GM19238 (cell line): Measurements from ENCODE around the gene ZBTB16.

Experiments
- DNase-seq: peaks from one replicate; pipeline ENCODE4 v3.0.0; 2011; ENCODE audit warnings: low spot score; ENCODE audit not compliant: insufficient read length

ZBTB16 gene

DNA sequence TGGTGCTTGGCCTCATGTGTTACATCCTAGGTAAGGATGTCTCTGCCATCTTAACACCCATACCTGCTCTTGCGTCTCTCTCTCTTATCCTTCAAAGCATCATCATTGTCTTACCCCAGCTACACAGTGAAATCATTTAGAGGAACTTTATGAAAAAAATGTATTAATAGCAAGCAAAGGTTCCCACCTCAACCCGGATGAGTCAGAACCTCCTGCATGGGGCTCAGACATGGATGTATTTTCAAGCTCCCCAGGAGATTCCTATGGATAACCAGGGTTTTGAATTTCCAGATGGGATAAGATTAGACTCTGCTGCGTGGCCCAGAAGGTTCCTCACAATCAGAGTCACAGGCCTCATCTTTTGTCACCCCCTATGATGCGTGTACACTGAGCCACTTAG, 147.6 kb downstream of the ZBTB16 start:
- DNase-seq = no peak

DNA sequence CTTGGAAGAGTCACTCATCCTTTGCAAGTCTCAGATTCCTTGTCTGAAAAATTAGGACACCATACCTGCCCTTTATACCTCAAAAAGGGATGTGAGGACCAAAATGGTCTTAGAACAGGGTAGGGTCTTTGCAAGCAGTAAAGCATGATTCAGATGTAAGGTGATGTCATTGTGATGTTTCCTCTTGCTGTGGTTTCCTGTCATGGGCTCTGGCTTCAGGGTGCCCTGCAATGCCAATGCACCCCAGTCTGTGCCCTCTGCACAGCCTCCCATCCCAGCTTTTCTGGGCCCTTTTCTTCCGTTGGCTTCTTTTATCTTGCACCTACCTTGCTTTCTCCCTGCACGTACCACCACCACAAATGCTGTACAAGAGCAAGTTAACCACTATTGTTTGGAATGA, 148.9 kb downstream of the ZBTB16 start:
- DNase-seq = no peak

DNA sequence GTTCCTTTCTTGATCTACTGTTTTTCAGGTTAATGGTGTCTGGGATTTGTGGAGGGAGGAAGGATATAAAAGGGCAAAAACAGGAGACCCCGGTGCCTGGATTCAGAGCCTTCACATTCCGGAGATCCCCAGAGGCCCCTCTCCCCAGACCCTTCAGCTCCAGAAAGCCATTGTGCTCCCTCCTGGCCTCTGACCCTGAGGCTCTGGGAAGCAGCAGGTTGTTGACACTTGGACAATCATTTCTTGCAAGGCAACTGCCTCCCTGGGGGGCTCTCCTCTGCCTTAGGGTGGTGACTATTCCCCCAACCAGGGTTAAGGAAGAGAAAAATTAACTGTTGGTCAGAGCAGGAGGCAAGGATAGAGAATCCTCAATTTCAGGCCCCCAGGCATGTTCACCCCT, 149.8 kb downstream of the ZBTB16 start:
- DNase-seq = no peak

DNA sequence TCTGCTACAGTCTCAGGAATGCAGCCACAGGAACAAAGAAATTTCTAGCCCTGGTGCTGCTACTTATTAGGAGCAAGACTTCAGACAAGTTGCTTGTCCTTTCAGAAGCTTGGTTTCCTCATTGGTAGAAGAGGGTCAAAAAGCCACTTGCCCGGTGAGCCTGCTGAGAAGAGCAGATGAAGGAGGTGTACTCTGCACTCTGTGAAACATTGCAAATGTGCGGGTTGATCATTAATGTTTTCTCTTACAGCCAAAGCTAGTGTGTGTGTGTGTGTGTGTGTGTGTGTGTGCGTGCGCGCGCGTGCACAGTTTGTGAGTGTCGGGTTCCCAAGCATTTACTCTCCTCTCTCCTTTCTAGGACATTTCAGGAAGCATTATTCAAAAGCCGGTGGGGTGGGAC, 150.4 kb downstream of the ZBTB16 start:
- DNase-seq = no peak

DNA sequence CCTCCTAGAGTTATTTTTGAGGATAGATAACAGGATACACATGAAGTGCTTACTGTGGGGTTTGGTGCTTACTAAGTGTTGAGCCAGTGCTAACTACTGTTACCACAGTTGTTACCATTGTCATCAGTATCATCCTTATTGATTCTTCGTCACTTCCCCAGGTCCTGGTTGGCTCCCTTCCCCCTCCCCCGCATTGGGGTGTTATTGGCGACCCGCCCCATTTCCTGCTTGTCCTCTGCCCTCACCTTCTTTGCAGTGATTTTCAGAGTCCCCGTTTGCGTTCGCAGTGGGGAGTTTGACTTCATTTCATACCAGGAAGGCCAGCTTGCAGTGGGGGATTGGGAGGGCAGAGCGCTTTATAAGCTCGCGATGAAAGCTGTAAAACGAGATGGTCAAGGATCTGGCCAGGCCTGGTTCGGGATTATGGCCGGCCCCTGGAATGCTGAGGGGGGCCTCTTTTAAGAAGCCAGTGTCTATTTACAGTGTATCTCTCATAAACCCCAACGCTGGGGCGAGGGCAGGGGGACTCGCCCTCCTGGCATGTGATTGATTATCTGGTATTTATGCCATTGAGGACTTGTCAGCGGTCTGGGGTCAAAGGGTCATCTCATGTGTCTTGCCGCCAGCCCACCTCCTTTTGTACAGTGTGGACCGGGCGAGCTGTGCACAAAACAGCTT, 152.1 kb downstream of the ZBTB16 start:
- DNase-seq = no peak

DNA sequence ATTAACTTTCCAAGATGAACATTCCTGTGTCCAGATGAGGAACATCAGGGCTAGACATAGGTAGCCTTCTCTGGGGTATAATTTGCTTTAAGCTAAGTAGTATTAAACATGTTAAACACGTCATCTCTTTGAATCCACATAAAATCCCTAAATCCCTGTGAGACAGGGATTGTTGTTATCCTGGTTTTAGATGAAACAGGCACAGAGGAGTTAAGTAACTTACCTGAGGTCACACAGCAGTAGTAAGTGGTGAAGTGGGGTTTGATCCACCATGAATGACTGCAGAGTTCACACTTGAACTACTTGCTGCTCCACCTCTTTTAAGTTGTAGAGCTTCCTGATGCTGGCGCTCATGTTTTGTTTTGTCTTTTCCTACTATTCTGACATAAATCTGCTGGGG, 154.1 kb downstream of the ZBTB16 start:
- no peak for DNase-seq

DNA sequence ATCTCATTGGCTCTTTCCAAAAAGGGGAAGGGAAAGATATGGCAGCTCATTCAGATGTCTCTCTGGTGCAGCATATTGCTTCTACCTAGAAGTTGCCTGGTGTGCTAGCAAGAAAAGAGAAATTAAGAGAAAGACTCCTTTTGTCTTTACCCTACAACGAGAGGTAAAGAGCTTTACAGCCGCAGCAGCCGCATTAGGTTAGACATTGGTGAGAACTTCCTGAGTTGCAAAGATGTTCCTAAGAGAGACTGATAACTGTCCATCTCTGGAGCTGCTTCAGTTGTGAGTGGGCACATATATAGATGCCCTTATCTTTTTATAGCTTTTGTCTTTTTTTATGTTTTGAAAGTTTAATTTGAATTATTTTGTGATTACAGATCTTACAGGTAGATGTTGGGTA, 155.9 kb downstream of the ZBTB16 start:
- no peak for DNase-seq

DNA sequence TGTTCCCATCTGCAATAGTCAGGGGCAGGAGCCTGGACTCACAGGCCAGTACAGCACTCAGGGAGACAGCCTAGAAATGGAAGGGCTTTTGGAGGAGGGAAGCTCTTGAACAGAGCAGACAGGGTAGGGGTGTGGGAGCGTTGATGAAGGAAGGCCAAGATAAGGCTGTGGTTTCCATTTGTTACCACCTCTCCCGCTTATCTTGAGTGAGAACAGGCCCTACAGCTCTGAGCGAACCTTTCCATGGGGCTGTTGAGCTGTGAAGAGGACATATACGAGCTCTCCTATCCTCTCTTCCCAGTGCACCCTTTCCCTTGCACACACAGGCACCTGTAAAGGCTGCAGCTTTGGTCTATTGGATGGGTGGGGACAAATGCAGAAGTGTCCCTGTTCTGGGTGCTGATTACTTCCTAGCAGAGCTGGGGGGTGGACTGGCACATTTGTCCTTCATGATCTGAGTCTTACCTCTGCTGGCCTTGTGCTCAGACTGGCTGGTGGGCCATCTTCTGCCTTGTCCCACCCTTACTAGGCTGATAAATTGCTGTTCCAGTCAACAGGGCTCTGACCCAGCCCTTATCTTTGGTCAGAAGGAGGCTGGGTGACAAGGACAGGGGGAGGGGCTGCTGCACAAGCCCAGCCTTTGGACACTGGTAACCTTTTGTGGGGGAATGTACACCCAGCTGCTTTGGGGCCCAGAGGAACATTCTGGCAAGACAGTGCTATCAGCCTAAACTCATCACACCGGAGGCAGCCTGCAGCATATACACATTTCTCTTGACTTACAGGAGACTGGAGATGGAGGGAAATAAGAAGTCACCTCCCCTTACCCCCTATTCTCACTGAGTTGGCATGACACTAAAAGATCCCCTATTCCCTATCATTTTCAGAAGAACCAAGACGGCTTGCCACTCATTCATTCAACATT, 156.6 kb downstream of the ZBTB16 start:
- DNase-seq = no peak

DNA sequence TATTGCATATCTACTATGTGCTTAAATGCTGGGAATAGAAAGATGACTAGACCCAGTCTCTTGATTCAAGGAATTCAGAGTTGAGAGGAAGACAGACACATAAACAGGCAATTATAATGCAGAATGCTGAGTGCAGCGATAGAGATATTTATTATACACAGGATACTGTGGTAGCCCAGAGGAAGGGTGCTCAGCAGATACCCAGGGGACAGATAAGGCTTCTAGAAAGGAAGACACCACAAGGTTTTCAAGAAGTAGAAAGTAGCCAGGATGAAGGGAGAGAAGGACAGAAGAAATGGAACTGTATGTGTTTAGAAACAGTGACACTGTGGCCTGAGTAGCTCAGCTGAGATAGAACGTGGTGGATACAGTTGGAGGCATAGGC, 157.3 kb downstream of the ZBTB16 start:
- no peak for DNase-seq

DNA sequence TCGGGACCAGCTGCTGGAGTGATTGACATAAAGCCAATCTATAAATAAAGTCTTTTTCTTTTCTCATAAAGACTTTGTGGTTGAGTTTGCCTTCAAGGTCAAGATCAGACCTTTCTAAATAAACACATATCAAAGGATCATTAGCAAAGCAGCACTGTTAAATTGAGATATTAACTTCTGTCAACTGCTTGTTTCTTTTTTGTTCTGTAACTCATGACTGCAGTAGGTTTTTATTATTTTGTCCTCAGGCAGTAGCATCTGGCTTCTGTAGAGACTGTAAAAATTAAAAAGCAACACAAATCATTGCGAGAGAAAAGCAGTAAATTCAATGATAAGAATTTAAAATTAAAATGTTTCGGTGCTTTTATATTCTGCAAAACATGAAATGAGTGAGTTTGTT, 159.0 kb downstream of the ZBTB16 start:
- DNase-seq = no peak

DNA sequence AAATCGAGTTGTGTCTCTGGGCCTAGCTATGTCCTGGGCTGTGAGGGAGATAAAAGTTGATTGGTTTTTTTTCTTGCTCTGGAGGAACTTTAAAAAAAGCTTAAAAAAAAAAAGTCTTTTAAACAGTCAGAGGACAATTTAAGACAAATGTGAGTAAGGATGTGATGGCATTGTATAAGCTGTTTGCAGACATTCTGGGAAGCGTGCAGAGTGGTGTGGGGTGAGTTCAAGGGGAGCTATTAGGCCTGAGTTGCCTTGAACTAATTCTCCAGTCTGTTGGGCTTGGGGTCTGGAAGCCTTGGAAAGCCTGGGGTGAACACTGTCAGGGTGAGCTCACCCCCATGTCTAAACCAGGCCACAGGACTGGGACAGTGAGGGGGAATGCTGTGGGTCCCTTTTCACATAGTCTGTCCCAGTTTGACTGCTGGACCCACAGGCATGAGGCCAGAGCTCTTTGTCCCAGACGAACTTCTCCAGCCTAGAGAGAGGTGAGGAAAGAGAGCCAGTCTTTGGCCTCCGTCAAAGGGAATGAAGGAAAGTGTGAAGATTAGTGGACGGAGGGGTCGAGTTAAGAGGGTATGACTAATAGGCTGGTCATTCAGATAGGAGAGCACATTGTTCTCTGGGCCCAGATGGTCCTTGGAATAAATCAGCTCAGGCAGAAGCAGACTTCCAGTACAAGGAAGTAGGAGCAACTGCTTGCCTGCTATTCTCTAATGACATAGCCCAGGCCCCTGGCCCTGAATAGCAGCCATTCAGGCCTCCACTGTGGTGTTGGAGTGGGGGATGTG, 160.2 kb downstream of the ZBTB16 start:
- no peak for DNase-seq

DNA sequence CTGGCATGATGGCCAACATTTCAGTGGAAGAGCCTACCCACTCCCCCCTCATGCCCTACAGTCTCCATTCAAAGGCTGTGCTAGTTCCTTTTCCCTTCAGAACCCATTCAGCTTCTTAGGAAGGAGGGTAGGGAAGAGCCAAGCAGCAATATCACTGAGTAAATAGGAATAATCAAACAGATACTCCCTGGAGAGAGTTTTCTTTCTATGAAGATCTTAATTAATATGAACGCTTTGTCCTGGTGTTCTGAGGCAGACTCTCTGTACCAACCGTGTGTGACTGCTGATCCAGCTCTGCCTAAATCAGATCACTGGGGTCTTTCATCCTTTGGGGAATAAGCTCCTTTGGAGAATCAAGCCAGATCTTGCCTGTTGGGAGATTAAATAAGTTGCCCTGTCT, 161.5 kb downstream of the ZBTB16 start:
- DNase-seq = no peak

DNA sequence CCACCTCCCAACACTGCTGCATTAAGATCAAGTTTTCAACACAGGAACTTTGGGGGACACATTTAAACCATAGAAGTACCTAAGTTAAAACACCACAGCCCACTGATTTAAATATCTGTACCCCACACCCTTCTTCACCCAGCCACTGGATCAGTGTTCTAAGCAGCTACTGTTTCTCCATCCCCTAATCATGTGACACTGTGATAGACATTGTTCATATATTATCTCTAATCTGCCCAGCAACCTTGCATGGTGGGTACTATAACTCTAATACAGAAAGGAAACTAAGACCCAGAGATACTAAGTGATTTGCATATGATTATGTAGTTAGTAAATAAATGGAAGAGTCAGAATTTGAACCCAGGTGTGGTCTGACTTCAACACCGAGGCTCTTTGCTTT, 166.2 kb downstream of the ZBTB16 start:
- no peak for DNase-seq

DNA sequence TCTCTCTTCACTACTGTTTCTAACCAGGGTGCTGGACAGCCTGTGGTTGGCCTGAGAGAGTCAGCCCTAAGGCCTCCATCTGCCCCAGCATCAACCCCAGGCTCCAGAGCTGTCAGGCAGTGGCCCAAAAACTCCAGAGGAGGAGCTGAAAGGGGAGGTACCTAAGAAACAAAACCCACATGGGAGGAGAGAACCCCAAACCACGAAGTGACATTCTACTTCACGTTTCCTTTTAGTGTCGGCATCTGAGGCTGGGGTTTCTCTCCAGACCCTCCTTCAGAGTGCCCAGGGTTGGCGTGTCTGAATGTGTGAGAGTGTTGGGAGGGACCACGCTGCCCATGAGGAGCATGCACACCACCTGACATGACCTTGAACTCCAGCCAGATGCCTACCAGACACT, 166.8 kb downstream of the ZBTB16 start:
- no peak for DNase-seq

DNA sequence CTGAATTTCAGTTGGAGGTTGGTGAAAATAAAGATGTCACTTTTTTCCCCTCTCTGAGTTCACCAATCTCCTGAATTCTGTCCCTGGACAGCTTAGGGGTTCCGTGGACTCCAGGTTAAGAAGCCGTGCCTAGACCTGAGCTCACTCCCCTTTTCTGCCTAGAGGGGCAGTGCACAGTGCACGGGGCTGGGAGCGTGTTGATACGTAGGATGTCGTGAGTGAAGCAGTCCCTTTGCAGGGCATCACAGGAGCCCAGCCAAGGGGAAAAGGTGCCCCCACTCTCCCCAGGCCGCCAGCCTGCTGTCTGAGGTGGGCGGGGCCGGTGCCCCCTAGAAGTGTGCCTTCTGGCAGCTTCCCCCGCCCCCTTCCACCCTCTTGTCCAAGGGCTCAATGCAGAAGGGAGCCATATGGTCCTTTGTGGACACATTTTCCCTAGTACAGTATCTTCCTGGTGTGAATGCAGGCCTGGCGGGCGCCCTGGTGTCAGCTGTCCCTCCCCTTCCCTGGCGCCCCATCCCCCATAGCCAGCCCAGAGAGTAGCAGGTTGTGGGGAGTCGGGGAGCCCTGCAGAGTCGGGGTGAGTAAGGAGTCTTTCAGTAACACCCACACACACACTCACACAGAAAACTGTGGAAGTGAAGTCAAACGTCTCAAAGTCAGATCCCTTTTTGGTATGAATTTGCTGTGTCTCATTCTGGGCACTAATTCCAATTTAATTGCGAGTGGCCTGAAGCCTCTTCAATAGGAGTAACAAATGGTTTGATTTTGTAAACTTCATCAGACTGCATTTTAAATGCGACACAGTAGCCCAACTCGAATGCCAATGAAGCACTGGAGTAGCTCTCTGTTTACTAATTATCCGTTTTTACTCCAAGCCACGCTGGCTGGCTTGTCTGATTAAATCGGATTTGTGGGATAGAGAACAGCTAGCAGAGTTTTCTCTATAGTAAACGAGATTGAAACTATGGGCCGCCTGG, 169.2 kb downstream of the ZBTB16 start:
- no peak for DNase-seq

DNA sequence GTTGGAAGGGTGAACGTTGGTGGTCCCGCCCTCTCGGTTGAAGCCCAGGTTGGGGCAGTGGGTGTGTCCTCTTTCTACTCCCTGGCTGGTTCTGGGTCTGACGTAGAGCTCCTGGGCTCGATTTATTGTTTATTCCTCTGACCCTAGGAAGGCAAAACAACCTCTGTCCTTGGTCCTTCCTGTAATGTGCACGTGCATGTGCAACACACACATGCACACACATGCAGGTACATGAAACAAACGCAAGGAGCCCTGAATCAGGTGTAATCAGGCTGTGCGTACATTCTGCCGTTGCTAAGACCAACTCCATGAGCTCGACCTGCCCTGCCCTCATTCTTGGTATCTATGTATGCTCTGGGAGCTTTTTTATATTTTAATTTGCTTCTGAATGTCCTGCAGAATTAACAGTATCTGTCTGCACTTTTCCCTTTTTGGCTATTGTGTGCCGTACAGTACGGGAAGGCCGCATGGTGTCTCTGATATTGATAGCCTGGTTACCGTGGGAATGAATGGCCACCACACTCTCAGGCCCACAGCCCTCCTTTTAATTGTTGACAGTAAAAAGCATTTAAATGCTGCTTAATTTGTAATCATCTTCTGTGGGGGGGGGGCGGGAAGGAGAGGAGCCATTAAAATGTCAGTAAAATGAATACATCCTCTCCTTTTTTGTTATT, 170.7 kb downstream of the ZBTB16 start:
- DNase-seq = no peak

DNA sequence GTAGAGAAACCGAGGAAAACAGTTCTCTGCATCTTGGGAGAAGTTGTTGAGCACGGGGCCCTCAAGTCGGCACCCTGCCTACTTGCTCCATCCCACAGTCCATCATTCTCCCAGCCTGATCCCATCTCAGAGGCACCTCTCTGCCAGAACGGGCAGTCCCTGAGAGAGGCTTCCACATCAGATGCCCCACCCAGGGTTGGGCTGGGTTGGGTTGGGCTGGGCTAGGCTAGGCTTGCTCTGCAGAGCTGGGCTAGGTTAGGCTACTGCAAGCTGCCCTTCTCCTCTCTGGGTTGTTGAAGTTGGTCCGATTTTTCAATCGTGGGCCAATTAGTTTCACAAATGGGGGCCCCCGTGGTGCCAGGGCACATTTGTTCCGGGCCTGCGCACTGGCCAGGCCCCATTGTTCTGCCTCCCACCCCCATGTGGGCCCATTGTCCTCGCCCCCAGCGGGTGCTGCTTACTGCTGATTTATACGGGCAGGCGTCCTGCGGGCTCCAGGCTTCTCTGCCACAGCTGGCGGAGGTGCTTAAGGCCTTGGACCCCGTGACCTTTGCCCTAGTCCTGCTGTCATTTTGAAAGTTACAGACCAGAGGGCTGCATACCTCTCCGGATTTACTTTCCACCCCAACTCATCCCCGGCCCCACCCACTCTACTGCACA, 173.0 kb downstream of the ZBTB16 start:
- DNase-seq = no peak

DNA sequence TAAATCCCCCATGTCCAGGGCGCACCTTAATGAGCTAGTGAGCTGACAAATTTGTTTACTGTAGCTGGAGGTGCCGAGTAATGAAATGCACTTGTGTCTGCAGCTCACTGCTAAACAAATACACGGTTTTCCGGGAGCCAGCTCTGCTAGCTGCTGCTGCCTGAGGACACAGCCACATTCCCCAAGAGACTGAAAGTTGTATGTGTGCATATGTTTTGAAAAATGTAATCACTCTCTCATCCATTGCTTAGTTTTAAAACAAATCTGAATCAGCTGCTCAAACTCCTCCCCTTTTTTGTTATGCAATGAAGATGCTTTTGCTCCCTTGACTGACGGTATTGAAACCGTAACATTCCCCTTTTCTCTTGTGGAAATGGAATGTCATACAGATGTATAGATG, 174.2 kb downstream of the ZBTB16 start:
- no peak for DNase-seq

DNA sequence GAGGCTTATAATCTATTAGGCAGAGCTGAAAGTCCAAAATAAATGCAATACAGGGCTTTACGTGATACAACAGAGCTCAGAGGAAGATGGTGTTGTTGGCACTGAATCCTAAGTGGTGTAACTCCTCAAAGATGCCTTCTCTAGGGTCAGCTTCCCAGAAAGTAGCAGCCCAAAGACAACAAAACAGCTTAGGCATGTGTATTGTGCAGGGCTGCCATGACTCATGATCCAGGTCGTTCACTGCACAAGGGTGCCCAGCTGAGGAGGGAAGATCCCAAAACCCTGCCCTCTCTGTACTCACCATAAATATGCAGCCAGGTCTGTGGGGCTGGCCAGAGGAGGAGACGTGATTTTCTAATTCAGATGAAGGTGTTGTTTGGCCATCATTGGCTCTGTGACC, 177.3 kb downstream of the ZBTB16 start:
- DNase-seq = no peak
